Fibroblast of pulmonary artery (primary cell): ENCODE measurements around the gene GABRD.

Experiments
- DNase-seq: peaks from one replicate; pipeline ENCODE4 v3.0.0-alpha.2; 2010; ENCODE audit warnings: low read depth
- H3K4me3 ChIP-seq: replicated peaks from 2 replicates; pipeline ENCODE4 v1.5.1; 2011; ENCODE audit warnings: low read depth, mild to moderate bottlenecking, control low read depth, low read length, moderate library complexity
- TF ChIP-seq, protein P1 (sequence below): IDR thresholded peaks from 2 replicates; pipeline ENCODE4 v1.5.1; 2011; ENCODE audit warnings: mild to moderate bottlenecking, control low read depth, low read length, inconsistent platforms; ENCODE audit errors: missing control alignments

Gene GABRD, protein sequence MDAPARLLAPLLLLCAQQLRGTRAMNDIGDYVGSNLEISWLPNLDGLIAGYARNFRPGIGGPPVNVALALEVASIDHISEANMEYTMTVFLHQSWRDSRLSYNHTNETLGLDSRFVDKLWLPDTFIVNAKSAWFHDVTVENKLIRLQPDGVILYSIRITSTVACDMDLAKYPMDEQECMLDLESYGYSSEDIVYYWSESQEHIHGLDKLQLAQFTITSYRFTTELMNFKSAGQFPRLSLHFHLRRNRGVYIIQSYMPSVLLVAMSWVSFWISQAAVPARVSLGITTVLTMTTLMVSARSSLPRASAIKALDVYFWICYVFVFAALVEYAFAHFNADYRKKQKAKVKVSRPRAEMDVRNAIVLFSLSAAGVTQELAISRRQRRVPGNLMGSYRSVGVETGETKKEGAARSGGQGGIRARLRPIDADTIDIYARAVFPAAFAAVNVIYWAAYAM

DNA sequence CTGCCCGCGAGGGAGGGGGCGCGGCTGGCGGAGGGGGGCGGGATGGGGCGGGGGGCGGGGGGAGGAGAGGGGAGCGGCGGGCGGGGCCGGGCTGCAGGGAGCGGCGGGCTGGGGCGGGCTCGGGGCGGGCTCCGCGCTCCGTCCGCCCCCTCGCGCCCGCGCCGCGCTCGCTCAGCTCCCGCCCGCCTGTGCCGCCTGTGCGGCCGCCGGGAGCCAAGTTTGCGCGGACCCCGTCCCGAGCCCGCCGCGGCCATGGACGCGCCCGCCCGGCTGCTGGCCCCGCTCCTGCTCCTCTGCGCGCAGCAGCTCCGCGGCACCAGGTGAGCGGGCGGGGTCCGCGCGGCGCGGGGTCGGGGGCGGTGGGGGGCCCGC is at the start of gene GABRD:
GABRD (plus strand) TSS at position 174 of the 372 bp plus-strand sequence; CDS start at position 253, 79 bp downstream.
- DNase-seq, result no peak
- H3K4me3 ChIP-seq, result no peak within 1 kb of the TSS
- TF ChIP-seq, protein P1, sequence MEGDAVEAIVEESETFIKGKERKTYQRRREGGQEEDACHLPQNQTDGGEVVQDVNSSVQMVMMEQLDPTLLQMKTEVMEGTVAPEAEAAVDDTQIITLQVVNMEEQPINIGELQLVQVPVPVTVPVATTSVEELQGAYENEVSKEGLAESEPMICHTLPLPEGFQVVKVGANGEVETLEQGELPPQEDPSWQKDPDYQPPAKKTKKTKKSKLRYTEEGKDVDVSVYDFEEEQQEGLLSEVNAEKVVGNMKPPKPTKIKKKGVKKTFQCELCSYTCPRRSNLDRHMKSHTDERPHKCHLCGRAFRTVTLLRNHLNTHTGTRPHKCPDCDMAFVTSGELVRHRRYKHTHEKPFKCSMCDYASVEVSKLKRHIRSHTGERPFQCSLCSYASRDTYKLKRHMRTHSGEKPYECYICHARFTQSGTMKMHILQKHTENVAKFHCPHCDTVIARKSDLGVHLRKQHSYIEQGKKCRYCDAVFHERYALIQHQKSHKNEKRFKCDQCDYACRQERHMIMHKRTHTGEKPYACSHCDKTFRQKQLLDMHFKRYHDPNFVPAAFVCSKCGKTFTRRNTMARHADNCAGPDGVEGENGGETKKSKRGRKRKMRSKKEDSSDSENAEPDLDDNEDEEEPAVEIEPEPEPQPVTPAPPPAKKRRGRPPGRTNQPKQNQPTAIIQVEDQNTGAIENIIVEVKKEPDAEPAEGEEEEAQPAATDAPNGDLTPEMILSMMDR, result no peak

DNA sequence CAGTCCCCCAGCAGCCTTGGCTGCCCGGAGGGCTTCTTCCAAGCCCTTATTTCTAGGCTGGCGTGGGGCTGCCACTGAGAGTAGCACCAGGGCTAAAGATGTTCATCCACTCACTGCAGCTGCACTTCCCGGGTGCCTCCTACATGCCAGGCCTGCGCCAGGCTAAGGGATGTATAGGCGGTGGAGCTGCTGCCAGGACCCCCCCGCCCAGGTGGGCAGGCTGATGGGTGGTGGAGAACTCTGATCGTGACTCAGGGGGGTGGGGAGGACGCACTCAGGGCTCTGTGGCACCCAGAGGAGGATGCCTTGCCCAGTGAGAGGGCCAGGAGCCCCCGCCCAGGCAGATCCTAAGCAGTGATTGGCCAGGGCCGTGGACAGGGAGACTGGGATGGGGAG is 49.6 kb upstream of the GABRD start:
- TF ChIP-seq, protein P1, result no peak
- DNase-seq, result no peak
- no peak overlapping the region for H3K4me3 ChIP-seq

DNA sequence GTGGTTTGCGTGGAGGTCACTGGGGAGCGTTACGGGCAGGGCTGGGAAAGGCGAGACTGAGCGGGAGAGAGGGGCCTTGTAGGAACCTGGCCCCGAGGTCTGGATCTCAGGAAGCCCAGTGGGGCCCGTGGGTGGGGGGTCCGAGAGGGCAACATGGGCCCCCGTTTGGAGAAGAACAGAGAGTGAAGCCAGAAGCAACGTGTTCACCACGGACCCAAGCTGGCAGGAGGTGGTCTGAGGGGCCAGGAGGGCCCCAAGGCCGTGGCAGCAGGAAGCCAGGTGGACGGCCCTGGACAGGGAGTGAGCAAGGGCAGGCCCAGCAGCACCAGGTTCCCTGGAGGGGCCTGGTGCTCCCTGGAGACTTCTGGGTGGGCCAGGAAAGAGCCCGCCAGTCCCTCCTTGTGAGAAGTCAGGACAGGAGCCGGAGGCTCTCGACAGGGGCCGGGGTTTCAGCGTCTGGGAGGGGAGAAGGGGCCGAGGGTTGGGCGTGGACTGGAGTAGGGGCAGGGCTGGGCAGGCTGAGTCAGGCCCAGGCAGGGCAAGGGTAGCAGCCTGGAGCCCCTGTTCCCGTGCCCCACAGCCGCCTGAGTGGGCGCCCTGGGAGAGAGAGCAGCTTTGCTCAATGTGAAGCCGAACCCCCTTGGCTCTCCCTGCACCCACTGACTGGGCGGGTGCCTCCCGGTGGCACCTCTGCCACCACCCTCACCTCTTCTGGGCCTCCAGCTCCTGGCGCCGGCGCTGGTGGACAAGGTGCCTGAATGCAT is 49.0 kb upstream of the GABRD start:
- no peak for DNase-seq
- H3K4me3 ChIP-seq, result no peak overlapping the region
- TF ChIP-seq, protein P1, result no peak

DNA sequence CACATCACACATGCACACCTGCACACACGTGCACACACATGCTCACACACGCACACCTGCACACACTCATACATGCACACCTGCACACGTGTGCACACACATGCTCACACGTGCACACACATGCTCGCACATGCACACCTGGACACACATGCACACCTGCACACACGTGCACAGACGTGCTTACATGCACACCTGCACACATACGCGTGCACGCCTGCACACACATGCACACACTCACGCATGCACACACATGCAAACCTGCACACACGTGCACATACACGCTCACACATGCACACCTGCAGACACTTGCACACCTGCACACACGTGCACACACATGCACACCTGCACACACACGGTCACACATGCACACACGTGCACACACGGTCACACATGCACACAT is 48.1 kb upstream of the GABRD start:
- no peak for DNase-seq
- no peak overlapping the region for H3K4me3 ChIP-seq
- TF ChIP-seq, protein P1, result no peak

DNA sequence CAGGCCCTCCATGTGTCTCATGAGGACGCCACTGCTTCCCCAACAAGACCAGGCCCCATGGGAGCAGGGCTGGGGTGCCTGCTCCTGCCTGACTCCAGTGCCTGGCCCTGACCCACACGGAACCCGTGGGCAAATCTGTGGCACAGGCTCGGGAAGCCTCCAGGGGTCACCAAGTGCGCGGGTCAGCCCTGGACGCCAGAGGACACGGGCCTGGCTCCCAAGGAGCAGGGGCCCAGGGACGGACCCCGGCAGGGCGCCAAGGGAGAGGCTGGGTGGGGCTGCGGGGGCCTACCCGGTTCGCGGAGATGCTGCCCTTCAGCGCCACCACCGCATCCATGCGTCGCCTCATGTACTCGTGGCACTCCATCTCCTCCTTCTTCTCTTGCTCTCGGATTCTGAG is 47.5 kb upstream of the GABRD start:
- TF ChIP-seq, protein P1, result no peak
- DNase-seq, result no peak
- no peak overlapping the region for H3K4me3 ChIP-seq

DNA sequence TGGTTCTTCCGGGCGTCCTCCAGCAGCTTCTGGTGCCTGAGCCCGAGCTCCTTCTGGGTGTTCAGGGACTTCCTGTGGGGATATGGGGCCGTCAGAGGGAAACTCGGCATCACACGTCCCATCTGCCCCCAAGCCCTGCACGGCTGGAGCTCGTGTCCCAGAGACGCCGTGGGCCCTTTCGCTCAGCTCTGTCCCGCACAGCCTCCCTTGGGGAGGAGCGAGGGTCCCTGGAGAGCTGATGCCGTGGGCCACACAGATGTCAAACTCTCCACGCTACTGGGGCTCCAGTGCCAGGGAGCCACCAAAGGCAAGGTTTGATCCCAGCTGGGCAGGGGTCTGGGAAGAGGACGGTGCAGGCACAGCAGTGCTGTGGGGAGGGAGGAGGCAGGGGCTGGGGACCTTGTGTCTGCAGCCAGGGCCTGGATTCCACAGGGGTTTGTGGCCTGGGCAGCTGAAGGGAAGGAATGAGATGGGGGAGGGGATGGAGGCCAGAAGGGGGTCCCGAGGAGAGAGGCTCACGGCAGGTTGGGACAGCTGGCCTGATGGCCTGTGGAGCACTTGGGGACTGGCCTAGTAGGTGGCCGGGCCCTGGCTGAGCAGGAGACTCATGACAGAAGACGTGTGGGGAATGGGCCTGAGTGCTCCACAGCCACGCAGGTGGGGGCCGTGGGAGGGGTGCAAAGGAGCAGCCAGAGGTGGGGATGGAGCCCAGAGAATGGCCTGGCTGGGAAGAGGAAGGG is 46.0 kb upstream of the GABRD start:
- DNase-seq, result no peak
- TF ChIP-seq, protein P1, result no peak
- H3K4me3 ChIP-seq, result no peak overlapping the region
